WTC11 (cell line): ENCODE measurements around the gene DIP2A. TPM values are rescaled to one million over a fixed set of nuclear protein-coding genes. Genes with fewer than 3 reads are reported as not detected.

Source experiments
- ATAC-seq: fragments of 200-7000 bp; cut with Tn5 transposase; 2 replicates; pipeline ENCODE4 v1.10.0; 2021; ENCODE audit warnings: mild to moderate bottlenecking, moderate library complexity
- CTCF ChIA-PET: fragments of 300-600 bp; sonication (Branson Sonifier 250); formaldehyde crosslinking; loops from one replicate; lab custom pipeline; 2021; ENCODE audit warnings: antibody characterized with exemption; lab: Charles Lee
- POLR2A ChIA-PET: fragments of 350-600 bp; sonication (Branson Sonifier 250); formaldehyde crosslinking; loops from one replicate; lab custom pipeline; 2021; ENCODE audit warnings: antibody characterized with exemption; lab: Charles Lee
- DNase-seq: peaks from one replicate; pipeline ENCODE4 v3.0.0; 2021; ENCODE audit warnings: low spot score
- H3K27ac Mint-ChIP-seq: 2 replicates; pipeline ENCODE4 v1.8.0; 2021; ENCODE audit warnings: mixed read lengths
- H3K27me3 Mint-ChIP-seq: 2 replicates; pipeline ENCODE4 v1.8.0; 2021; ENCODE audit warnings: low read depth, mild to moderate bottlenecking, moderate library complexity, mixed read lengths
- H3K36me3 Mint-ChIP-seq: 2 replicates; pipeline ENCODE4 v1.8.0; 2021; ENCODE audit warnings: mixed read lengths
- H3K4me1 Mint-ChIP-seq: 2 replicates; pipeline ENCODE4 v1.8.0; 2022; ENCODE audit warnings: mixed read lengths
- H3K4me3 Mint-ChIP-seq: 2 replicates; pipeline ENCODE4 v1.8.0; 2021; ENCODE audit warnings: mild to moderate bottlenecking, moderate library complexity, mixed read lengths
- H3K9me3 Mint-ChIP-seq: 2 replicates; pipeline ENCODE4 v1.8.0; 2021; ENCODE audit warnings: mixed read lengths
- E2F1 ChIP-seq: sonication (generic); formaldehyde crosslinking; IDR thresholded peaks from 2 replicates; pipeline ENCODE4 v1.8.0; 2022; ENCODE audit warnings: mild to moderate bottlenecking, missing genetic modification reagents
- EMX1 ChIP-seq: fragments of 250-450 bp; sonication (Bioruptor Pico); IDR thresholded peaks from 2 replicates; pipeline ENCODE4 v1.8.0; 2021; ENCODE audit warnings: mild to moderate bottlenecking
- FOXP1 ChIP-seq: sonication (generic); formaldehyde crosslinking; IDR thresholded peaks from 2 replicates; pipeline ENCODE4 v1.8.0; 2022; ENCODE audit warnings: missing genetic modification reagents, mild to moderate bottlenecking, moderate library complexity, borderline replicate concordance
- GABPB1 ChIP-seq: sonication (generic); formaldehyde crosslinking; IDR thresholded peaks from 2 replicates; pipeline ENCODE4 v1.8.1; 2023; ENCODE audit warnings: mild to moderate bottlenecking, missing genetic modification reagents
- GRHL2 ChIP-seq: fragments of 250-450 bp; sonication (Bioruptor Pico); IDR thresholded peaks from 2 replicates; pipeline ENCODE4 v1.8.0; 2022; ENCODE audit warnings: mild to moderate bottlenecking, moderate library complexity; ENCODE audit not compliant: insufficient replicate concordance, severe bottlenecking
- GTF2I ChIP-seq: fragments of 250-450 bp; sonication (Bioruptor Pico); conservative IDR thresholded peaks from 2 replicates; pipeline ENCODE4 v1.4.0; 2021; ENCODE audit warnings: mild to moderate bottlenecking
- HMGA2 ChIP-seq: fragments of 250-450 bp; sonication (Bioruptor Pico); IDR thresholded peaks from 2 replicates; pipeline ENCODE4 v1.4.0; 2021; ENCODE audit warnings: mild to moderate bottlenecking, moderate library complexity
- MAX ChIP-seq: sonication (generic); formaldehyde crosslinking; IDR thresholded peaks from 2 replicates; pipeline ENCODE4 v1.8.0; 2022; ENCODE audit warnings: mild to moderate bottlenecking, missing genetic modification reagents
- MXD4 ChIP-seq: fragments of 250-450 bp; sonication (Bioruptor Pico); IDR thresholded peaks from 2 replicates; pipeline ENCODE4 v1.8.0; 2021; ENCODE audit warnings: mild to moderate bottlenecking, moderate library complexity, borderline replicate concordance
- MYBL2 ChIP-seq: sonication (generic); formaldehyde crosslinking; IDR thresholded peaks from 2 replicates; pipeline ENCODE4 v1.8.1; 2023; ENCODE audit warnings: mild to moderate bottlenecking, moderate library complexity, missing genetic modification reagents
- NFATC4 ChIP-seq: fragments of 250-450 bp; sonication (Bioruptor Pico); IDR thresholded peaks from 2 replicates; pipeline ENCODE4 v1.9.0; 2021; ENCODE audit warnings: mild to moderate bottlenecking
- NFE2L1 ChIP-seq: sonication (generic); formaldehyde crosslinking; IDR thresholded peaks from 2 replicates; pipeline ENCODE4 v1.8.1; 2023; ENCODE audit warnings: missing genetic modification reagents
- SMAD3 ChIP-seq: sonication (generic); formaldehyde crosslinking; IDR thresholded peaks from 2 replicates; pipeline ENCODE4 v1.8.0; 2022; ENCODE audit warnings: missing genetic modification reagents, mild to moderate bottlenecking, borderline replicate concordance
- TP53 ChIP-seq: sonication (generic); formaldehyde crosslinking; IDR thresholded peaks from 2 replicates; pipeline ENCODE4 v1.8.1; 2023; ENCODE audit warnings: mild to moderate bottlenecking, missing genetic modification reagents
- ZBTB43 ChIP-seq: sonication (generic); formaldehyde crosslinking; IDR thresholded peaks from 2 replicates; pipeline ENCODE4 v1.8.1; 2023; ENCODE audit warnings: mild to moderate bottlenecking, missing genetic modification reagents
- ZNF416 ChIP-seq: fragments of 250-450 bp; sonication (Bioruptor Pico); IDR thresholded peaks from 2 replicates; pipeline ENCODE4 v1.9.0; 2021; ENCODE audit warnings: mild to moderate bottlenecking, inconsistent platforms
- ZNF512 ChIP-seq: sonication (generic); formaldehyde crosslinking; IDR thresholded peaks from 2 replicates; pipeline ENCODE4 v1.8.1; 2022; ENCODE audit warnings: missing genetic modification reagents, borderline replicate concordance
- total RNA-seq: library from RNA; stranded (reverse); gene quantifications from 3 replicates; pipeline ENCODE4 v1.2.3, GENCODE V29; 2021
- TF ChIP-seq, protein P1 (sequence below): fragments of 250-450 bp; sonication (Bioruptor Pico); conservative IDR thresholded peaks from 2 replicates; pipeline ENCODE4 v1.9.0; 2021; ENCODE audit warnings: mild to moderate bottlenecking
- TF ChIP-seq, protein P2 (sequence below): sonication (generic); formaldehyde crosslinking; IDR thresholded peaks from 2 replicates; pipeline ENCODE4 v1.8.1; 2022; ENCODE audit warnings: low read depth, missing genetic modification reagents, borderline replicate concordance
- TF ChIP-seq, protein P3 (sequence below): fragments of 250-450 bp; sonication (Bioruptor Pico); IDR thresholded peaks from 2 replicates; pipeline ENCODE4 v1.9.0; 2021; ENCODE audit warnings: mild to moderate bottlenecking

Gene DIP2A
- total RNA-seq, 1 experiment from 2014 or later: 39.4 TPM

DNA sequence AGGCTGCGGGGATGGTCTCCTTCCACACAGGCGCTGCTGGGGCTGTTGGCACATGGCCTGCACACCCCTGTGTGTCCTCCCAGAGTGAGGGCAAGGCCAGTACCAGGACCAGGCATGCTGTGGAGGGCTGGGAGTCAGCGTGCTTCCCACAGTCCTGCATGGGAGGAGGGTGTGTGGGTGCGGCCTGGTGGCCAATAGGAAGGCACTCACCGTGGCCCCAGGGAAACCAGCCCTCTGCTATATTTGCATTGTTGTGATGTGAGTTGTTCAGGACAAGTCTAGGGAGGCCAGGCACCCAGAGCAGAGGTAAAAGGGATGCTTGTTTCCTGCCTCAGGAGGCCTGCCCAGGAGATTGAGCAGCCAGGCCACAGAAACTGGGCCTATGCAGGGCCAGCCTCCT lies 86.7 kb downstream of the DIP2A start (continued):
- TF ChIP-seq GABPB1 (CRISPR knock-in tag) (no peak), MXD4 (CRISPR knock-in tag) (no peak), NFATC4 (CRISPR knock-in tag) (no peak), HMGA2 (no peak), MYBL2 (no peak), ZNF512 (no peak), TP53 (CRISPR knock-in tag) (no peak), MAX (CRISPR knock-in tag) (no peak), ZBTB43 (CRISPR knock-in tag) (no peak), GRHL2 (no peak), EMX1 (no peak)
- TF ChIP-seq, protein P1, sequence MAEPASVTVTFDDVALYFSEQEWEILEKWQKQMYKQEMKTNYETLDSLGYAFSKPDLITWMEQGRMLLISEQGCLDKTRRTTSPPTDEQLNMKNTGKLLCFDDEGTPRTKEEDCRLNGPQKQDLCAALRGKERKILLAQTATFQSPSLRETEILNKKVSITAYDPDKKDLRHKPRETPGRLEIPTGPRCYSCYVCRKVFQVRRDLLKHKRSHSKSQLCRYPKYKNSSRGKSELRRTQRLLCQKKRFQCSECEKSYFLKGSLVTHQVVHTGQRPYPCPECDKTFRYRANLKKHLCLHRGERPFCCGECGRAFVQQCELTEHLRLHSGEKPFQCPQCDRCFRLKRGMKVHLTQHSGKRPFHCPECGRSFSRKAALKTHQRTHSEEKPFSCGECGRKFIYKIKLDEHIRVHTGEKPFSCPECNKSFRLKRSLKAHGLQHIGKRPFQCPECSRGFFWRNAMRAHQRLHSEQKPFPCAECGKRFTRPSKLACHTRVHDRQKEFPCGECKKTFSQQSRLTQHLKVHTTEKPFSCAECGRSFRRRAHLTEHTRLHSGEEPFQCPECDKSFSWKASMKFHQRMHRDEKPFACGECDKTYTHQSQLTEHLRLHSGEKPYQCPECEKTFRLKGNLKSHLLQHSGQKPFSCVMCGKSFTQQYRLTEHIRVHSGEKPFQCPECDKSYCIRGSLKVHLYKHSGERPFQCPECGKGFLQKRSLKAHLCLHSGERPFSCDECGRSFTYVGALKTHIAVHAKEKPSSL (CRISPR knock-in tag): no peak
- TF ChIP-seq, protein P2, sequence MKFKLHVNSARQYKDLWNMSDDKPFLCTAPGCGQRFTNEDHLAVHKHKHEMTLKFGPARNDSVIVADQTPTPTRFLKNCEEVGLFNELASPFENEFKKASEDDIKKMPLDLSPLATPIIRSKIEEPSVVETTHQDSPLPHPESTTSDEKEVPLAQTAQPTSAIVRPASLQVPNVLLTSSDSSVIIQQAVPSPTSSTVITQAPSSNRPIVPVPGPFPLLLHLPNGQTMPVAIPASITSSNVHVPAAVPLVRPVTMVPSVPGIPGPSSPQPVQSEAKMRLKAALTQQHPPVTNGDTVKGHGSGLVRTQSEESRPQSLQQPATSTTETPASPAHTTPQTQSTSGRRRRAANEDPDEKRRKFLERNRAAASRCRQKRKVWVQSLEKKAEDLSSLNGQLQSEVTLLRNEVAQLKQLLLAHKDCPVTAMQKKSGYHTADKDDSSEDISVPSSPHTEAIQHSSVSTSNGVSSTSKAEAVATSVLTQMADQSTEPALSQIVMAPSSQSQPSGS (CRISPR knock-in tag): no peak

- TF ChIP-seq ZNF416 (no peak), SMAD3 (CRISPR knock-in tag) (no peak), GTF2I (CRISPR knock-in tag) (no peak), E2F1 (CRISPR knock-in tag) (no peak), NFE2L1 (CRISPR knock-in tag) (no peak), MXD4 (CRISPR knock-in tag) (no peak), FOXP1 (CRISPR knock-in tag) (no peak)
- TF ChIP-seq, protein P3, sequence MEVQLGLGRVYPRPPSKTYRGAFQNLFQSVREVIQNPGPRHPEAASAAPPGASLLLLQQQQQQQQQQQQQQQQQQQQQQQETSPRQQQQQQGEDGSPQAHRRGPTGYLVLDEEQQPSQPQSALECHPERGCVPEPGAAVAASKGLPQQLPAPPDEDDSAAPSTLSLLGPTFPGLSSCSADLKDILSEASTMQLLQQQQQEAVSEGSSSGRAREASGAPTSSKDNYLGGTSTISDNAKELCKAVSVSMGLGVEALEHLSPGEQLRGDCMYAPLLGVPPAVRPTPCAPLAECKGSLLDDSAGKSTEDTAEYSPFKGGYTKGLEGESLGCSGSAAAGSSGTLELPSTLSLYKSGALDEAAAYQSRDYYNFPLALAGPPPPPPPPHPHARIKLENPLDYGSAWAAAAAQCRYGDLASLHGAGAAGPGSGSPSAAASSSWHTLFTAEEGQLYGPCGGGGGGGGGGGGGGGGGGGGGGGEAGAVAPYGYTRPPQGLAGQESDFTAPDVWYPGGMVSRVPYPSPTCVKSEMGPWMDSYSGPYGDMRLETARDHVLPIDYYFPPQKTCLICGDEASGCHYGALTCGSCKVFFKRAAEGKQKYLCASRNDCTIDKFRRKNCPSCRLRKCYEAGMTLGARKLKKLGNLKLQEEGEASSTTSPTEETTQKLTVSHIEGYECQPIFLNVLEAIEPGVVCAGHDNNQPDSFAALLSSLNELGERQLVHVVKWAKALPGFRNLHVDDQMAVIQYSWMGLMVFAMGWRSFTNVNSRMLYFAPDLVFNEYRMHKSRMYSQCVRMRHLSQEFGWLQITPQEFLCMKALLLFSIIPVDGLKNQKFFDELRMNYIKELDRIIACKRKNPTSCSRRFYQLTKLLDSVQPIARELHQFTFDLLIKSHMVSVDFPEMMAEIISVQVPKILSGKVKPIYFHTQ (CRISPR knock-in tag): no peak
- ATAC-seq (no peak), DNase-seq (no peak)
- H3K9me3 Mint-ChIP-seq: no peaks in the 10 kb centered on the region
- no peak overlapping the region for H3K27ac Mint-ChIP-seq
- H3K27me3 Mint-ChIP-seq: no peaks in the 10 kb centered on the region
- POLR2A ChIA-PET: no interaction called here
- H3K36me3 Mint-ChIP-seq: peaks cover 43% of the 10 kb centered on the region
- peaks cover 6% of the 10 kb centered on the region; the same call in 1 of the 2 replicates for H3K4me1 Mint-ChIP-seq
- CTCF ChIA-PET: no interaction called here
- no peak overlapping the region for H3K4me3 Mint-ChIP-seq
Observed at GRCh38 chr21:46545911-46546310, 87.2 kb downstream of the DIP2A start.
